ENCODE results near the gene TRPC4.

Gene TRPC4

DNA sequence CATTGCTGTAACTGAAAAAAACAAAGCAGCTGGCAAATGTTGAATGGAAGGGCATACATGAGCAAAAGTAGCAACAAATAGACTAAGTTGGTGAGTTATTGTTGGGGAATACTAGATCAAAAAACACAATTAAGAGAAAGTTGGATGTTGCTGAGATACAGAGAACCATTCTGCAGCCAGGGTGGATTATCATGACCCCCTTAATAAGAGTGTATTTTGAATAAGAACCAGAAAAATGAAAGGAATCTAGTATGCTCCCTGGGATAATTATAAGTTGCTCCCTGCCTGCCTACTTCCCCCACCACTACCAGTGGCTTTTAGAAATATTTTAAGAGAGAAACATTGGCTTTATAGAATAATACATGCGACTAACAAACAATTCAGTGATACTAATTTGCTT, 14.5 kb upstream of the TRPC4 start:
- DNase-seq (ENCODE audit: low read depth) = no peak
- TF ChIP-seq CTCF (IDR thresholded peaks at IDR 0.05; ENCODE audit: low read length, missing control alignments) = no peak
- no peak overlapping the region for H3K4me3 ChIP-seq (replicated peaks; ENCODE audit: low read depth, low read length)

DNA sequence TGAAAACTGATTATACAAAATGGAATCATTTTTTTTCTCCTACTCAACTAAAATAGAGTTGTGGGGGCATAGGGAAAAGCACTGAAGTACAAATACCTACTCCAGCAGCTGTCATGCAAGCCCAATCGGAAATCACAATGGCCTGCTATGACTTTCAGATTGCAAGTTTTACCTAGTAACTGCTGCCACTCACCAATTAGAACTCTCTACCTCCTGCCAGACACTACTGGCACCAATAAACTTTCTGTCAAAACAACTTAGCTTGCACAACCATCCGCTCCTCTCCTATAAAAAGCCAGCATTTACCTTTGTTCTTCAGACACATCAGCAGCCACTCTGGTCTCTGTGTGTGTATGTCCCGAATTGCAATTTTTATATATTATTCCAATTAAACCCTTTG, 9.3 kb upstream of the TRPC4 start:
- no peak for TF ChIP-seq CTCF (IDR thresholded peaks at IDR 0.05; ENCODE audit: low read length, missing control alignments)
- H3K4me3 ChIP-seq (replicated peaks; ENCODE audit: low read depth, low read length) = no peak overlapping the region
- no peak for DNase-seq (ENCODE audit: low read depth)

DNA sequence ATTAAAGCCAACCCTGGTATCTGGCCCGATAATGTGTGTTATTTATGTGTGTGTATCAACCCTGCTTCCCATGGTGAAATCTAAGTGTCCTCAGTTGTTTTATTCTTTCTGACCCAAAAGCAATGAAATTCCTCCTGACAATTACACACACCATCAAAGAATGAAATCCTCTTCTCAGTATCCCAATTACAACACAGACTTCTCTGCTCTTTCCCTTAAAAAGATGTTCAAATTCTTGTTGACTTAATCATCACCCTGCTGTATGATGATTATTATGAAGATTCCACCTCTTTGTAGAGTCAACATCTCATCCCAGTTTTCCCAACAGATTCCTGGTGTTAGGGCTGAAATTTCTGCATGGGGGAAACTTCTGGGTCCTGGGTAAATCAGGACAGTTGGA, 8.9 kb upstream of the TRPC4 start:
- peak; percentile 25 for DNase-seq (ENCODE audit: low read depth)
- no peak overlapping the region for H3K4me3 ChIP-seq (replicated peaks; ENCODE audit: low read depth, low read length)
- no peak for TF ChIP-seq CTCF (IDR thresholded peaks at IDR 0.05; ENCODE audit: low read length, missing control alignments)

DNA sequence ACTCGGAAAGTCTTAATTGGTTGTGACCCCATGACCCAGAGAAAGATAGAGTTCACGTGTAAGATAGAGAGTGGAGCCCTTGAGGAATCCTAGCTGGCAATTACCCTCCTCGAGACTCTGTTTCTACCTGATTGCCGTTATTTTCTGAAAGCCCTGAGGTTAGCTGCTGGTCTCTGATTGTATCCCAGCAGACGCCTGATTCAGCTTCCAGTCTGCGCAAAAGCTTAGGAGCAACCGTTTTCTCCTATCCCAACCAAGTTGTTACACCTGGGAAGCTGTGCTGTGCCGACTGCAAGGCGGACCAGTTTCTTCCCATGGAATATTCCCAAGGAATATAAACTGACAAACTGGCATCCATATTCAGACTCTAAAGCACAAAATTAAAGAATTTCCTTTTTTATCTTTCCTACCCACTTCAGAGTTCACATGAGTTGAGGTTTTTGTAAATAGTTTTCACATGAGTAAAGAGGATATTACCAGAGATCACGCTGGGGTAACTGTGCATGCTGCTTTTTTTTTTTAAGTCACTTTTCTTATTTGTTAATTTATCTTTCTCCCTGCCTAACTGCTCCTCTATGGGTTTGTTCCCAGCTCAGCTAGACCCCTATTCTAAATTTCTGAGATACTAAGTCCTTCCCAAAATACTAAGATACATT, 1.5 kb upstream of the TRPC4 start:
- peak overlapping the region; percentile 77 for H3K4me3 ChIP-seq (replicated peaks; ENCODE audit: low read depth, low read length)
- no peak for TF ChIP-seq CTCF (IDR thresholded peaks at IDR 0.05; ENCODE audit: low read length, missing control alignments)
- DNase-seq (ENCODE audit: low read depth) = peak; percentile 77

- peak overlapping the region; percentile 77 for H3K4me3 ChIP-seq (replicated peaks; ENCODE audit: low read depth, low read length)
- DNase-seq (ENCODE audit: low read depth) = no peak
- TF ChIP-seq CTCF (IDR thresholded peaks at IDR 0.05; ENCODE audit: low read length, missing control alignments) = no peak
These were observed 895 bp upstream of the TRPC4 start for GRCh38 chr13:37870489-37870845.

DNA sequence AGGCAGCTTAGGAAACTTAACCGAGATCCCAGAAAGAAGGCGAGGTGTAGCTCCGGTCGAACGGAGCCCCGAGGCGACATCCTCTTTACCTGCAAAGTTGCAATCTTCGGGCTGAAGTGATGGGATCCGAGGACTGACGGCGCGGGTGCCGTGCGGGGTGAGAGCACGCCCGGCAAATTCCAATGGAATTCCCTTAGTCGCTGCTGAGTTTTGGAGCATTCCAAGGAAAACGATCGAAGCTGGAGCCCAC, 141 bp downstream of the TRPC4 start:
- peak overlapping the region; percentile 77 for H3K4me3 ChIP-seq (replicated peaks; ENCODE audit: low read depth, low read length)
- TF ChIP-seq CTCF (IDR thresholded peaks at IDR 0.05; ENCODE audit: low read length, missing control alignments) = no peak
- peak; percentile 49 for DNase-seq (ENCODE audit: low read depth)

GRCh38 chr13:37868691-37869505, 674 bp downstream of the TRPC4 start:
- peak overlapping the region; percentile 77 for H3K4me3 ChIP-seq (replicated peaks; ENCODE audit: low read depth, low read length)
- peak; percentile 50 for DNase-seq (ENCODE audit: low read depth)
- no peak for TF ChIP-seq CTCF (IDR thresholded peaks at IDR 0.05; ENCODE audit: low read length, missing control alignments)

Measured in fibroblast of pulmonary artery (primary cell).